ENCODE measurements around the gene ZNF385A. TPM values are rescaled to one million over a fixed set of nuclear protein-coding genes. Genes with fewer than 3 reads are reported as not detected.

Gene ZNF385A
- total and polyA plus RNA-seq, 2 of the 8 experiments (the other 6 are each of a cell fraction or from before 2014, with no cell fraction given), result 5.2 to 14.3 TPM

DNA sequence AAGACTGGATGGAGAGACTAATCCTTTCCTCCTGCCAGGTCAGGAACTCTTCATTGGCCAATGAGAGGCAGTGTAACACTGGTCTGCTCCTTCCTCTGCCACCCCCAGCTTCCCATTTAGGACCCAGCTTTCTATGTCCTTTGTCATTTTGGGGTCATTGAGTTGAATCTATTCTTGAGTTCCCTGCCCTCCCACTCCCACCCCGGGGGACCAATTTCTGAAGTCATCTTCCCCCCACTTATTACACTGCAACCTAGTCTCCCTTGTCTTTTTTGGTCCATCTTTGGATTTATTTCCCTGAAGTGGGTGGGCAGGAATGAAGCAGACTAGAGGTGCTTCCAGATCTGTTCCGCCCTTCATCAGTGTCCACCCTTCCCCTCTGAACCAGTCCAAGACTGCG, 42.2 kb upstream of the ZNF385A start:
- H3K56ac ChIP-seq (replicated peaks; ENCODE audit: insufficient read length, low read depth, low read length), result no peak overlapping the region
- H4K20me1 ChIP-seq (replicated peaks in 1 of 2; ENCODE audit: control insufficient read depth in 1 of 2, insufficient read depth in 2 of 2, low read length in 2 of 2), result no peaks in the 10 kb centered on the region
- no peak overlapping the region for H3K18ac ChIP-seq (ENCODE audit: extremely low read depth, low read length)
- no peak overlapping the region for H3K23ac ChIP-seq (ENCODE audit: insufficient read length)
- H3K79me2 ChIP-seq (ENCODE audit: control insufficient read depth in 1 of 2, insufficient read depth in 2 of 2, low read length in 2 of 2), result no peaks in the 10 kb centered on the region
- no peak overlapping the region for H2BK15ac ChIP-seq (ENCODE audit: low read length)
- no peak overlapping the region for H3K9ac ChIP-seq (replicated peaks in 1 of 4; ENCODE audit: extremely low read depth in 1 of 4, low read depth in 3 of 4, low read length in 3 of 4)
- no peak overlapping the region for H2BK12ac ChIP-seq (ENCODE audit: low read depth, low read length)
- no peak overlapping the region for H3K27ac ChIP-seq (ENCODE audit: low read depth, low read length)
- H3K36me3 ChIP-seq (ENCODE audit: control insufficient read depth in 2 of 4, insufficient read depth in 4 of 4, low read length in 3 of 4), result no peaks in the 10 kb centered on the region
- no peaks in the 10 kb centered on the region for H3K79me1 ChIP-seq (ENCODE audit: low read depth, low read length)
- no peak overlapping the region for H2BK5ac ChIP-seq (ENCODE audit: low read depth, low read length)
- no peak overlapping the region for H4K8ac ChIP-seq (ENCODE audit: extremely low read depth, insufficient read depth, low read length)
- H3K4me3 ChIP-seq (ENCODE audit: extremely low read depth in 1 of 4, insufficient read depth in 2 of 4, low read depth in 3 of 4, low read length in 4 of 4), result no peak overlapping the region
- no peak overlapping the region for H4K91ac ChIP-seq (replicated peaks; ENCODE audit: insufficient read length, low read length)
- ChIA-PET POLR2A (ENCODE audit: partially characterized antibody) (interaction anchor here (2.0 kb wide), 1 partner anchor 15 kb away, joined by 5 read pairs; no protein-coding TSS in a partner anchor), CTCF (ENCODE audit: partially characterized antibody) (interaction anchor here (0.8 to 26.1 kb wide), 7 partner anchors 11 to 100 kb away, joined by 3 to 742 read pairs (median 5); partner anchors contain the start of gene ITGA5)
- no peaks in the 10 kb centered on the region; the same call in 1 of the 2 replicates for H3K23me2 ChIP-seq (ENCODE audit: low read depth, low read length)
- H2AK5ac ChIP-seq (ENCODE audit: low read depth, low read length), result no peak overlapping the region
- H2BK120ac ChIP-seq (replicated peaks; ENCODE audit: low read depth, low read length), result no peak overlapping the region
- FAIRE-seq (no peak), DNase-seq (ENCODE audit: low read depth in 1 of 2, low spot score in 2 of 2) (no peak)
- no peak overlapping the region for H2BK20ac ChIP-seq (ENCODE audit: low read length)
- H2AFZ ChIP-seq (ENCODE audit: low read length), result no peak overlapping the region
- 81% methylated on average over 3 of the region's 3 CpGs; no CpG with 5 or more reads in 1 of the 2 experiments for WGBS, 2 experiments (ENCODE audit: extremely low coverage in 1 of 2, insufficient coverage in 1 of 2, insufficient read length in 1 of 2, insufficient replicate concordance in 2 of 2, low coverage in 1 of 2, low lambda C conversion rate in 2 of 2, missing lambda C conversion rate in 1 of 2)
- H3K14ac ChIP-seq (ENCODE audit: insufficient read length), result no peak overlapping the region
- no peaks in the 10 kb centered on the region for H3K9me3 ChIP-seq (ENCODE audit: insufficient read depth in 2 of 2, low read depth in 1 of 2, low read length in 1 of 2)
- no peak overlapping the region for H3K4me2 ChIP-seq (ENCODE audit: insufficient read depth in 1 of 2, low read depth in 2 of 2, low read length in 2 of 2)
- H3K4ac ChIP-seq (replicated peaks; ENCODE audit: insufficient read length, low read depth, low read length), result no peak overlapping the region
- H3K4me1 ChIP-seq (replicated peaks in 1 of 4; ENCODE audit: control insufficient read depth in 3 of 4, insufficient read depth in 4 of 4, low read length in 3 of 4), result peaks cover 0 to 9% (median 5%) of the 10 kb centered on the region in 4 experiments; a peak in 5 of 7 replicates
- H4K5ac ChIP-seq (ENCODE audit: insufficient read length, low read depth, low read length), result no peak overlapping the region
- peaks cover 0 to 32% (median 23%) of the 10 kb centered on the region in 4 experiments; a peak in 6 of 7 replicates for H3K27me3 ChIP-seq (replicated peaks in 1 of 4; ENCODE audit: control insufficient read depth in 3 of 4, extremely low read depth in 1 of 4, insufficient read depth in 3 of 4, low read length in 3 of 4)
- TF ChIP-seq, protein P1, sequence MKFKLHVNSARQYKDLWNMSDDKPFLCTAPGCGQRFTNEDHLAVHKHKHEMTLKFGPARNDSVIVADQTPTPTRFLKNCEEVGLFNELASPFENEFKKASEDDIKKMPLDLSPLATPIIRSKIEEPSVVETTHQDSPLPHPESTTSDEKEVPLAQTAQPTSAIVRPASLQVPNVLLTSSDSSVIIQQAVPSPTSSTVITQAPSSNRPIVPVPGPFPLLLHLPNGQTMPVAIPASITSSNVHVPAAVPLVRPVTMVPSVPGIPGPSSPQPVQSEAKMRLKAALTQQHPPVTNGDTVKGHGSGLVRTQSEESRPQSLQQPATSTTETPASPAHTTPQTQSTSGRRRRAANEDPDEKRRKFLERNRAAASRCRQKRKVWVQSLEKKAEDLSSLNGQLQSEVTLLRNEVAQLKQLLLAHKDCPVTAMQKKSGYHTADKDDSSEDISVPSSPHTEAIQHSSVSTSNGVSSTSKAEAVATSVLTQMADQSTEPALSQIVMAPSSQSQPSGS (IDR thresholded peaks at IDR 0.05; ENCODE audit: low read length), result no peak
